Measurements from ENCODE around the gene ALG14. TPM values are rescaled to one million over a fixed set of nuclear protein-coding genes. Genes with fewer than 3 reads are reported as not detected.

The ALG14 gene
- total RNA-seq, 1 donor from 2014 or later = 3.4 TPM

- Histone ChIP-seq H3K27me3 (no peaks in the 10 kb centered on the region), H3K27ac (peak within 1 kb of the TSS; percentile 96), H3K4me1 (peaks cover 38% of the 10 kb centered on the region), H3K36me3 (no peaks in the 10 kb centered on the region), H3K4me3 (peak within 1 kb of the TSS; percentile 73), H3K9me3 (no peaks in the 10 kb centered on the region)
- intact Hi-C loops (cut with DNase I) = loop anchor here (10.0 kb wide), 1 partner anchor 72 kb away; no protein-coding TSS in a partner anchor
- DNase-seq = peak; percentile 97
- ATAC-seq = peak; percentile 95
- TF ChIP-seq CTCF (IDR thresholded peaks at IDR 0.05) = no peak
These were observed 145.8 kb downstream of the ALG14 start, which contains the start of gene CNN3 for GRCh38 chr1:94926915-94927404. CNN3 (minus strand) TSS chr1:94927110; CDS start chr1:94926894, 216 bp downstream.

GRCh38 chr1:94926126-94926914 lies 146.4 kb downstream of the ALG14 start:
- peak overlapping the region; percentile 96 for H3K27ac ChIP-seq
- peak; percentile 51 for TF ChIP-seq CTCF (IDR thresholded peaks at IDR 0.05)
- intact Hi-C loops (cut with DNase I) = loop anchor here (10.0 kb wide), 1 partner anchor 72 kb away; no protein-coding TSS in a partner anchor
- no peaks in the 10 kb centered on the region for H3K36me3 ChIP-seq
- DNase-seq (peak; percentile 82), ATAC-seq (peak; percentile 56)
- no peaks in the 10 kb centered on the region for H3K9me3 ChIP-seq
- H3K4me3 ChIP-seq = peak overlapping the region; percentile 73
- no peaks in the 10 kb centered on the region for H3K27me3 ChIP-seq
- peaks cover 44% of the 10 kb centered on the region for H3K4me1 ChIP-seq

- intact Hi-C loops (cut with DNase I) = loop anchor here (10.0 kb wide), 1 partner anchor 71 kb away; no protein-coding TSS in a partner anchor
These were observed 147.1 kb downstream of the ALG14 start for GRCh38 chr1:94925561-94926125.

GRCh38 chr1:94925004-94925403 lies 147.7 kb downstream of the ALG14 start:
- no peaks in the 10 kb centered on the region for H3K36me3 ChIP-seq
- H3K27ac ChIP-seq = peak overlapping the region; percentile 96
- peak overlapping the region; percentile 73 for H3K4me3 ChIP-seq
- no peaks in the 10 kb centered on the region for H3K27me3 ChIP-seq
- ATAC-seq = no peak
- no peak for TF ChIP-seq CTCF (IDR thresholded peaks at IDR 0.05)
- H3K9me3 ChIP-seq = no peaks in the 10 kb centered on the region
- DNase-seq = no peak
- peaks cover 51% of the 10 kb centered on the region for H3K4me1 ChIP-seq
- intact Hi-C loops (cut with DNase I) = loop anchor here (10.0 kb wide), 1 partner anchor 70 kb away; no protein-coding TSS in a partner anchor

More at GRCh38 chr1:94925561-94926125, 147.1 kb downstream of the ALG14 start:
- no peak for TF ChIP-seq CTCF (IDR thresholded peaks at IDR 0.05)
- Histone ChIP-seq H3K27me3 (no peaks in the 10 kb centered on the region), H3K4me3 (peak overlapping the region; percentile 73), H3K4me1 (peaks cover 48% of the 10 kb centered on the region), H3K9me3 (no peaks in the 10 kb centered on the region), H3K36me3 (no peaks in the 10 kb centered on the region), H3K27ac (peak overlapping the region; percentile 96)
- peak; percentile 30 for ATAC-seq
- DNase-seq = peak; percentile 70

Other genes starting within 250 kb of the ALG14 start
- gene CNN3, start 145.8 kb downstream of the ALG14 start, total RNA-seq = 215 TPM
- 13.6 TPM for gene TLCD4, start 44.4 kb upstream of the ALG14 start, total RNA-seq
- gene RWDD3, start 161.3 kb upstream of the ALG14 start, total RNA-seq = 12.8 TPM

Measured in upper lobe of right lung (tissue), 1 donor.